HL-60/S4 treated with phorbol 12-myristate 13-acetate at 8.2 ng/mL for 4 days and 3 days (cell line): ENCODE measurements around the gene CREB3L2.
"Not testable (repeated sequence)": the region's sequence is repeated elsewhere in the genome, so short reads cannot be mapped to it uniquely, and the experiment has no call there.

Source experiments
- in situ Hi-C: fragments of 300-500 bp; cut with MboI; formaldehyde crosslinking; loops from 2 replicates; pipeline ENCODE4 v1.15.0; 2022; ENCODE audit warnings: low sequenced_read_pairs

The CREB3L2 gene

DNA sequence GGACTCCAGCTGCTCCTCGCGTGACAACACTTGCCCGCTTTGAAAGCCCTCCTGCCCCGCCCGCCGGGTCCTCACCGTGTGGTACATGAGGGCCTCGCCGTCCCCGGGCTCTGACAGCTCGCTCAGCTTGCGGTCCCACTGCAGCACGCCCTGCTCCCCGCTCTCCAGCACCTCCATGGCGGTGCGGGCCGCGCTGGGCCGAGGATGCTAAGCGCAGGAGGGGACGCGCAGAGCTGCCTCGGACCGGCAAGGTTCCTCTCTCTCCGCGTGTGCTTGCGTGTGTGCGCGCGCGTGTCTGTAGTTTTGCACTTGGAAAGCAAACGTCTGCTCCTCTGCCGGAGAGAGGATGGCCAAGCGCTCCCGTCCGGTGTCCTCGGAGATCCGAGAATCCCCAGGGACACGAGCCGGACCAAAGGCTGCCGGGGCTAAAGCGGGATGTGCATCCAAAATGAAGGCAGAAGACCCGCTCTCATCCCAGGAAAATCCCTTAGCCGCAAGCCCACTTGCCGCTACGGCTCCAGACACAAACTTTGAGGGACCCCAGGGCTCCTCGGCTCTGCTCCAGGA is at the start of gene CREB3L2:
CREB3L2 (minus strand) TSS at position 558 of the 567 bp plus-strand sequence; CDS start at position 177, 381 bp downstream.
- in situ Hi-C loops: loop anchor here (25.0 kb wide), 1 partner anchor 389 kb away; no protein-coding TSS in a partner anchor

DNA sequence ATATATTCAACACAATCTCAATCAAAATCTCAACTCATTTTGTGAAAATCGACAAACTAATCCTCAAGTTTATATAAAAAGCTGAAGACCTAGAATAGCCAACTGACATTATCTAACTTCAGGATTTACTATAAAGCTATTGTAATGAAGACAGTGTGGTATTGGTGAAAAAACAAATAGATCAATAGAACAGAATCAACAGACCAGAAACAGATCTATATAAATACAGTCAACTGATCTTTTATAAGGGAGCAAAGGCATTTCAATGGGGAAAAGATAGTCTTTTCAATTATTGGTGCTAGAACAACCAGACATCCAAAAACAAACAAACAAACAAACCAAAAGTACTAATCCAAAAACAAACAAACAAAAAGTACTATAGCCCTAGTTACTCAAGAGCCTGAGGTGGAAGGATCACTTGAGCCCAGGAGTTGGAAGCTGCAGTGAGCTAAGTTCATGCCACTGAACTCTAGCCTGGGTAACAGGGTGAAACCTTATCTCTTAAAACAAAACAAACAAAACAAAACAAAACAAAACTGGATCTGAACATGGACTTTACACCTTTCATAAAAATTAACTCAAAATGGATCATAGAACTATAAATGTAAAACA is 47.7 kb upstream of the CREB3L2 start:
- in situ Hi-C loops: no loop called here

DNA sequence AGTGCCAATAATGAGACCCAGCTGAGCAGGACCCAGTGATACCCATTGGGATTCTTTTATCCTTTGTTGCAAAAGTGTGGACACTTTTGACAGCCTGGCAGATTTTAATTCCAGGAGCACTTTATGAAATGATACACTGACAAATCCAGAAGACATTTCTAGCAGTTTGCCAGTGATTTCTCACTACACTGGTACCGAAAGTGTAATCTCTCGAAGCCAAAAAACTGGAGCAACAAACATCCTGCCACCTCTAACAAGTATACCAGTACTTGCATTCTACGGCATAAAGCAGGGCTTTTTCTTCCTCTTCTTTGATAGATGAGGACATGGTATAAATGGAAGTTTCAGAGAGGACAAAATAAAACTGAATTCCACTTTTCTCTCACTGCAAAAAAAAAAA is 46.0 kb upstream of the CREB3L2 start:
- in situ Hi-C loops: no loop called here

DNA sequence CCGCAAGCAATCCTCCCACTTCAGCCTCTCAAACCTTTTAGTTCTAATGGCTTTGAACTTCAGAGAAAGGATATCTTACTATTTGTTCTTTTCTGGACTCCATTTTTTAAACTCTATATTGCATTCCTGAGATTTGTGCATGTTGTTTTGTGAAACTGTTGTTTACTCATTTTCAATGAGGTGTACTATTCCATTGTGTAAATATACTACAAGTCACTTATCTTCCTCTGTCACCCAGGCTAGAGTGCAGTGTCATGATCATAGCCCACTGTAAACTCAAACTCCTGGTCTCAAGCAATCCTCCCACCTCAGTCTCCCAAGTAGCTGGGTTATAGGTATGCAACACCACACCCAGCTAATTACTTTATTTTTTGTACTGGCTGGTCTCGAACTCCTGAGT is 43.0 kb upstream of the CREB3L2 start:
- in situ Hi-C loops: no loop called here

DNA sequence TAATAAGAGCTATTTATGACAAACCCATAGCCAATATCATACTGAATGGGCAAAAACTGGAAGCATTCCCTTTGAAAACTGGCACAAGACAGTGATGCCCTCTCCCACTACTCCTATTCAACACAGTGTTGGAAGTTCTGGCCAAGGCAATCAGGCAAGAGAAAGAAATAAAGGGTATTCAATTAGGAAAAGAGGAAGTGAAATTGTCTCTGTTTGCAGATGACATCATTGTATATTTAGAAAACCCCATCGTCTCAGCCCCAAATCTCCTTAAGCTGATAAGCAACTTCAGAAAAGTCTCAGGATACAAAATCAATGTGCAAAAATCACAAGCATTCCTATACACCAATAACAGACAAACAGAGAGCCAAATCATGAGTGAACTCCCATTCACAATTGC is 38.2 kb upstream of the CREB3L2 start:
- in situ Hi-C loops: not testable (repeated sequence)

- in situ Hi-C loops: no loop called here
Observed at GRCh38 chr7:138036135-138036534, 34.2 kb upstream of the CREB3L2 start.

DNA sequence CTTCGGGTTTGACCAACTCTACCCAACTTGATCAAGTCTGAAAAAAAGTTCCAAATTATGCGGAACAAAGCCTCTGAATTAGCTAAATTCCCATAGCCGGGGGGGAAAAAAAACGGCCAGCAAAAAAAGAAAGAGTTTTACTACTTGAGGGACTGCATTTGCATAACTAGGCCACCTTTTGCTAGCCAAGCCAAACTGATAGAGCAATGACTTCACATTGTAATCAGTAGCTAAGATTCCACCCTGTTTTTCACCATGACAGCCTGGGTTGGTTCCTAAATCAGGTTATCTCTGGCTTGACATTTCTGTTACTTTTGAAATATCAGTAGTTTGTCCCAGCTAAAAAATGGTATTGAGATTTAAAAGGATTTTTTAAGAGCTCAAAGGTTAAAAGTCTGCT is 31.4 kb upstream of the CREB3L2 start:
- in situ Hi-C loops: no loop called here

GRCh38 chr7:138032770-138033169 is 30.9 kb upstream of the CREB3L2 start:
- in situ Hi-C loops: no loop called here

DNA sequence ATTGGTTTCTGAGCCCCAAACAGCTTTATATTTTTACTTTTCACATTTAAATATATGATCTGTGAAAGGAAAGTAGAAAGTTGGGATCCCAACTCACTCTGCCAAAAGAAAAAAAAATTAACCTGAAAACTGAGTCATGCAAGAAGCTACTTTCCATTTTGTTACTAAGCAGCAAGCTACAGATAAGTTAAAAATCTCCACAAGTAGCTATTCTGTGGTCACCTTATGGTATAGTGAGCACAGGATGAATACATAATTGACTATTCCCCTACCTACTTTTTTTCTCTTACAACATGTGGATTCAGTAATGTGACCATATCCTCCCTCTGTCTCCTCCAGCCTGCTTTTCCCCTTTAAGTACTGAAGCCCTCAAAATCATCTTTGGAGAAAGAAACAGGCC is 30.3 kb upstream of the CREB3L2 start:
- in situ Hi-C loops: no loop called here

GRCh38 chr7:138030679-138031351 is 28.9 kb upstream of the CREB3L2 start:
- in situ Hi-C loops: no loop called here

GRCh38 chr7:138029941-138030340 is 28.1 kb upstream of the CREB3L2 start:
- in situ Hi-C loops: no loop called here

DNA sequence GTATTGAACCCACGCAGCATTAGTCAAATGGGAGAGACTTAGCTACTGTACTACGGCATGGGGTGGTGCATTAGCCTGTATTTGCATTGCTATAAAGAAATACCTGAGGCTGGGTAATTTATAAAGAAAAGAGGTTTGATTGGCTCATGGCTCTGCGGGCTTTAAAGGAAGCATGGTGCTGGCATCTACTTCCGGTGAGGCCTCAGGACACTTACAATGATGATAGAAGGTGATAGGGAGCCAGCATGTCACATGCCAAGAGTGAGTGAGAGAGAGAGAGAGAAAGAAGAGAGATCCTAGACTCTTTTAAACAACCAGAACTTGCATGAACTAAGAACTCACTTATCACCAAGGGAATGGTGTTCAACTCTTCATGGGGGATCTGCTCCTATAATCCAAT is 27.2 kb upstream of the CREB3L2 start:
- in situ Hi-C loops: no loop called here

- in situ Hi-C loops: no loop called here
Observed at GRCh38 chr7:138027100-138027499, 25.2 kb upstream of the CREB3L2 start.

GRCh38 chr7:138025215-138026186 is 23.6 kb upstream of the CREB3L2 start:
- in situ Hi-C loops: no loop called here

- in situ Hi-C loops: loop anchor here (25.0 kb wide), 1 partner anchor 412 kb away; no protein-coding TSS in a partner anchor
Observed at GRCh38 chr7:138024765-138025164, 22.9 kb upstream of the CREB3L2 start.

DNA sequence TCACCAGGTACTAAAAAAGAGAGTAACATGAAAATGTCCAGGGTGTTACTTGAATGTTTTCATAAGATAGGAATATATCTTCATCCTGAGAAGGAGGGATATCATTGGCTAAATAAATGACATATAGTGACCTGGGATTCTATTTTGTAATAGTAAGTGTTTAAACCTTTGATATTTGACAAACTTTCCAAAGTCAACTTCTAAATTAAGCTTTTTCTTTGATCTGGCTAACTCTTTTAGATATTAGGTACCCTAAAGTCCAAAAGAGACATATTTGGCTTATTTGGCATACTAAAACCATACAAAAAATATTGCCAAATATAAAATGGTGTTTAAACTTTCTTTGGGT is 22.4 kb upstream of the CREB3L2 start:
- in situ Hi-C loops: loop anchor here (25.0 kb wide), 1 partner anchor 412 kb away; no protein-coding TSS in a partner anchor

GRCh38 chr7:138023618-138024342 is 21.9 kb upstream of the CREB3L2 start:
- in situ Hi-C loops: loop anchor here (25.0 kb wide), 1 partner anchor 411 kb away; no protein-coding TSS in a partner anchor

GRCh38 chr7:138021889-138022288 is 20.0 kb upstream of the CREB3L2 start:
- in situ Hi-C loops: loop anchor here (25.0 kb wide), 1 partner anchor 410 kb away; no protein-coding TSS in a partner anchor

- in situ Hi-C loops: loop anchor here (25.0 kb wide), 1 partner anchor 406 kb away; no protein-coding TSS in a partner anchor
Observed at GRCh38 chr7:138017992-138018391, 16.1 kb upstream of the CREB3L2 start.

DNA sequence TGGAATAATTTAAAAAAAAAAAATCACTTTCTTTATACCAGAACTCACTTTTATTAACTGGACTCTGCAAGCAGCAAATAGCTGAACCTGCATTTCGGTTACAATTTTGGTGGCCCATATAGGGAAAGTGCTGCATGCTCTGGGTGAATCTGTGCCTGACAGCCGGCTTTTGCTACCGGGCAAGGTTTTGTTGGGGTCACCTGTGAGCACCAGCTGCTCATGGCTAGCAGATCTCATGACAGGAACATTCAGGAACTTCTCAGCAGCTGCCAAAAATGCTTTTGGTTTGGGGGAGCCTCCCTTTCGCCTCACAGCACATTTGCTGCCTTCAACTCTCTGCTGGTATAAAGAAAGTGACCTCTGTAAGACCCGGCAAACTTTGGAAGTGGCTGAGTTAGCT is 13.2 kb upstream of the CREB3L2 start:
- in situ Hi-C loops: loop anchor here (25.0 kb wide), 1 partner anchor 403 kb away; no protein-coding TSS in a partner anchor
